ENCODE results near the gene P2RX3. TPM values are rescaled to one million over a fixed set of nuclear protein-coding genes. Genes with fewer than 3 reads are reported as not detected.

Gene P2RX3
- total RNA-seq, 1 experiment from 2014 or later = 0.15 TPM

- no peak overlapping the region for H3K27ac Mint-ChIP-seq
- H3K4me1 Mint-ChIP-seq = peaks cover 8 to 16% of the 10 kb centered on the region in 2 experiments
- H4K91ac ChIP-seq (ENCODE audit: insufficient read length, low read depth, low read length) = no peak overlapping the region
- no peak overlapping the region for H3K4ac ChIP-seq (ENCODE audit: low read depth, low read length)
- no peak overlapping the region for H2BK120ac ChIP-seq (ENCODE audit: low read depth, low read length, poor library complexity, severe bottlenecking)
- H3K14ac ChIP-seq (ENCODE audit: insufficient read depth, low read length) = no peak overlapping the region
- no peak overlapping the region for H3K18ac ChIP-seq (ENCODE audit: insufficient read length, low read depth, low read length)
- no peak overlapping the region for H2BK15ac ChIP-seq (ENCODE audit: low read depth, low read length)
- no peak for TF ChIP-seq CTCF (conservative IDR thresholded peaks at IDR 0.05)
- no peaks in the 10 kb centered on the region for H3K23me2 ChIP-seq (ENCODE audit: insufficient read length, low read depth, low read length, poor library complexity, severe bottlenecking)
- no peak overlapping the region for H3K23ac ChIP-seq (ENCODE audit: insufficient read length, low read depth, low read length)
- no peak overlapping the region for H3K27ac ChIP-seq (ENCODE audit: insufficient read length, low read depth, low read length)
- no peaks in the 10 kb centered on the region for H3K79me2 ChIP-seq (ENCODE audit: insufficient read depth, low read length)
- no peak overlapping the region for H2BK5ac ChIP-seq (ENCODE audit: insufficient read length, low read length)
- H3K4me1 ChIP-seq (ENCODE audit: insufficient read depth, low read length) = no peaks in the 10 kb centered on the region; the same call in 1 of the 2 replicates
- no peak overlapping the region for H3K4me3 Mint-ChIP-seq
- no peak overlapping the region for H4K5ac ChIP-seq (ENCODE audit: insufficient read length, low read depth, low read length)
- H2AK5ac ChIP-seq (ENCODE audit: insufficient read length, low read length) = no peak overlapping the region
- no peaks in the 10 kb centered on the region for H3K27me3 ChIP-seq (ENCODE audit: insufficient read depth, low read length)
- no peak overlapping the region for H2BK20ac ChIP-seq (ENCODE audit: low read depth, low read length, poor library complexity, severe bottlenecking)
- H3K9ac ChIP-seq (ENCODE audit: extremely low read depth, insufficient read length, low read length) = no peak overlapping the region
- H4K8ac ChIP-seq (replicated peaks; ENCODE audit: insufficient read length, low read depth, low read length) = no peak overlapping the region
- no peaks in the 10 kb centered on the region for H3K9me3 ChIP-seq (ENCODE audit: control insufficient read depth, low read depth, low read length)
- no peak overlapping the region for H3T11ph ChIP-seq (ENCODE audit: low read length)
- no peak for DNase-seq
- H3K4me2 ChIP-seq (ENCODE audit: insufficient read depth, insufficient read length, low read length) = no peak overlapping the region
- no peak overlapping the region for H2AFZ ChIP-seq (ENCODE audit: low read length)
- no peaks in the 10 kb centered on the region for H3K79me1 ChIP-seq (ENCODE audit: insufficient read depth, low read depth, low read length, poor library complexity, severe bottlenecking)
- no peak overlapping the region for H3K56ac ChIP-seq (ENCODE audit: insufficient read length, low read depth, low read length)
- H3K27me3 Mint-ChIP-seq (ENCODE audit: low read depth) = no peaks in the 10 kb centered on the region
- H3K9me3 Mint-ChIP-seq = no peaks in the 10 kb centered on the region
- no peak overlapping the region for H2BK12ac ChIP-seq (ENCODE audit: insufficient read length, low read depth, low read length)
- peaks cover 27 to 49% (median 48%) of the 10 kb centered on the region in 3 experiments for H3K36me3 Mint-ChIP-seq (ENCODE audit: insufficient read depth in 1 of 3, low read depth in 3 of 3)
- H4K20me1 ChIP-seq (ENCODE audit: control insufficient read depth, insufficient read depth, insufficient read length) = no peaks in the 10 kb centered on the region
These were observed 80.0 kb downstream of the P2RX3 start for GRCh38 chr11:57418131-57418530.

All from H9 (cell line).